Posterior vena cava (tissue), 2 donors: Measurements from ENCODE around the gene SOX8. TPM values are rescaled to one million over a fixed set of nuclear protein-coding genes. Genes with fewer than 3 reads are reported as not detected.
"Not testable (repeated sequence)": the region's sequence is repeated elsewhere in the genome, so short reads cannot be mapped to it uniquely, and the experiment has no call there.

ENCODE experiments used
- DNase-seq: peaks from one replicate; pipeline ENCODE4 v3.0.0-alpha.2; 2020; ENCODE audit warnings: low spot score
- intact Hi-C, 2 donors: fragments of 100-400 bp; cut with DNase I; formaldehyde crosslinking; loops; one replicate each; pipeline versions ENCODE4 v1.14.1 to v1.14.2; 2022 to 2023
- long read RNA-seq, 2 donors: library from polyadenylated mRNA; unstranded; transcript quantifications; one replicate each; pipeline ENCODE4 v2.0.0, GENCODE V29; 2020 to 2021
- total RNA-seq, 2 donors: library from RNA; stranded (reverse); fragmentation: NEBNext Ultra II Directional; extraction: Animal tissue kit (Norgen Biotek cat#: 25700); gene quantifications; one replicate each; pipeline ENCODE4 v1.2.1, GENCODE V29; 2021
- donor health status: DM: yes; HTN: yes; CAD: no.
- donor health status: DM: yes; HTN: yes; CAD: no.

SOX8 gene
- under 1 TPM; 0.71 to 0.79 TPM for total RNA-seq
- long read RNA-seq, donor 1, result 0 reads
- long read RNA-seq, donor 2, partial matches to known transcripts, result 5 of 5 reads
- long read RNA-seq, donor 2, other reads (novel, unspliced or antisense), result 0 of 5 reads

GRCh38 chr16:981695-982144 lies at the start of gene SOX8:
TSS of gene SOX8 (plus strand) at chr16:981770. CDS start at chr16:981923, 153 bp downstream.
- intact Hi-C loops, result no loop called here
- no peak for DNase-seq

GRCh38 chr16:932831-933330 lies 48.7 kb upstream of the SOX8 start:
- intact Hi-C loops, result no loop called here
- DNase-seq, result no peak

- intact Hi-C loops, result no loop called here
- no peak for DNase-seq
Measured at GRCh38 chr16:933581-933980, 48.0 kb upstream of the SOX8 start.

- DNase-seq, result no peak
- intact Hi-C loops, result no loop called here
Measured at GRCh38 chr16:934178-934577, 47.4 kb upstream of the SOX8 start.

- intact Hi-C loops, result loop anchor here in 1 of 2 donors (5.0 kb wide), 1 partner anchor 747 kb away; no protein-coding TSS in a partner anchor
- no peak for DNase-seq
Measured at GRCh38 chr16:935684-936083, 45.9 kb upstream of the SOX8 start.

GRCh38 chr16:937311-937710 lies 44.3 kb upstream of the SOX8 start:
- DNase-seq, result no peak
- intact Hi-C loops, result loop anchor here in 1 of 2 donors (5.0 kb wide), 1 partner anchor 745 kb away; no protein-coding TSS in a partner anchor

GRCh38 chr16:937723-938122 lies 43.8 kb upstream of the SOX8 start:
- intact Hi-C loops, result loop anchor here in 1 of 2 donors (5.0 kb wide), 1 partner anchor 745 kb away; no protein-coding TSS in a partner anchor
- DNase-seq, result no peak

GRCh38 chr16:938136-938535 lies 43.4 kb upstream of the SOX8 start:
- no peak for DNase-seq

GRCh38 chr16:938752-939151 lies 42.8 kb upstream of the SOX8 start:
- no peak for DNase-seq
- intact Hi-C loops, result loop anchor here in 1 of 2 donors (5.0 kb wide), 1 partner anchor 744 kb away; no protein-coding TSS in a partner anchor

More at GRCh38 chr16:938136-938535, 43.4 kb upstream of the SOX8 start:
- intact Hi-C loops, result loop anchor here in 1 of 2 donors (5.0 kb wide), 1 partner anchor 744 kb away; no protein-coding TSS in a partner anchor

- DNase-seq, result no peak
- intact Hi-C loops, result loop anchor here in 1 of 2 donors (5.0 kb wide), 1 partner anchor 743 kb away; no protein-coding TSS in a partner anchor
Measured at GRCh38 chr16:939311-939710, 42.3 kb upstream of the SOX8 start.

- no peak for DNase-seq
- intact Hi-C loops, result loop anchor here in 1 of 2 donors (5.0 kb wide), 1 partner anchor 742 kb away; no protein-coding TSS in a partner anchor
Measured at GRCh38 chr16:939941-940340, 41.6 kb upstream of the SOX8 start.

- no peak for DNase-seq
- intact Hi-C loops, result no loop called here
Measured at GRCh38 chr16:942436-943060, 39.0 kb upstream of the SOX8 start.

- intact Hi-C loops, result no loop called here
- DNase-seq, result no peak
Measured at GRCh38 chr16:943971-944370, 37.6 kb upstream of the SOX8 start.

GRCh38 chr16:945271-946047 lies 36.1 kb upstream of the SOX8 start:
- no peak for DNase-seq
- intact Hi-C loops, result no loop called here

- no peak for DNase-seq
- intact Hi-C loops, result no loop called here
Measured at GRCh38 chr16:946048-946395, 35.5 kb upstream of the SOX8 start.

- DNase-seq, result no peak
- intact Hi-C loops, result no loop called here
Measured at GRCh38 chr16:947255-947921, 34.2 kb upstream of the SOX8 start.

- intact Hi-C loops, DNase-seq: not testable (repeated sequence)
Measured at GRCh38 chr16:947922-948303, 33.7 kb upstream of the SOX8 start.

- DNase-seq, intact Hi-C loops: not testable (repeated sequence)
Measured at GRCh38 chr16:948767-949166, 32.8 kb upstream of the SOX8 start.
